ENCODE results near the gene KRT6C.

The KRT6C gene

GRCh38 chr12:52439420-52439819 lies 34.2 kb downstream of the KRT6C start:
- no peak for DNase-seq (ENCODE audit: low read depth)
- no peak for TF ChIP-seq CTCF (IDR thresholded peaks at IDR 0.05; ENCODE audit: insufficient read depth, low read depth, low read length, missing control alignments)
- H3K4me3 ChIP-seq (ENCODE audit: low read depth, low read length): no peak overlapping the region

DNA sequence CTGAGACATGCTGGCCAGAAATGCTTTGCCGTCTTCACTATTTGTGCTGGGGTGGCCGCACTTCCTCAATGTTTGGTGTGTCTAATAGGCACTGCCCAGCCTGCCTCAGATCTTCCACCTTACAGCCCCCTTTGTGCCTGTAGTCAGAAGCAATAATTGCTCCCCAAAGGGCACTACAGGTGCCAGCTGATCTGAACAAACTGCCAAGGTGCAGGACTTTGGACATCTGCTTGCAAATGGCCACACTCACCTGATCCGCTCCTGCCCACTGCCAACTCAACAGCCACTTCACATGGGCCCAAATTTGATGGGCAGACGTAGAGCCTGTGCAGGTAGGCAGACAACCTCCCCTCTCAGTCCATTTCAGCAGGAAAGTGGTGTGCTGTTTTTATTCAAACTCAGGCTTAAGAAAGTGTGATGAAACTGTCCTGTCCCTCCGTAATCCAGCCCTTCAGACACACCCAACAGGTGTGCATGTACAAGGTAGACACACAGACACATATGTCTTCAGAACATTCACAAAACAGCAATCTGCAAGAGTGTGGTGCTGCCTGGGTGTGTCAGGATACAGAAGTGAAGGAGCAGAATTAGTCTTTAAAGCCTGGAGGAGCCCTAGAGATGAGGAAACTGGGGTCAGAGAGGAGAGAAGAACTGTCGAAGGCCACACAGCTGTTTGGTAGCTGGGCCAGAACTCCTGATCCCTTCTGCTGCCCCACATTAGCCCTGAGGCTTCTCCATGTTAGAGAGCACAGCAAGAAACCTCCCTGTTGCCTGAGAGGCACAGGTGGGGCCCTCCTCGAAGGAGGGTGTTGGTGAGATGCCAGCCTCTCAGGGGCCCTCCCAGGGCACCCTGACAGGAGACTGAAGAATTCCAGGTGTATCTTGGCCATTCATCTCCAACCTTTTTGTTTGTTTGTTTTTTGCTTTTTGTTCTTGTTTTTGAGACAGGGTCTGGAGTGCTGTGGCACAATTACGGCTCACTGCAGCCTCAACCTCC lies 35.0 kb downstream of the KRT6C start:
- no peak for TF ChIP-seq CTCF (IDR thresholded peaks at IDR 0.05; ENCODE audit: insufficient read depth, low read depth, low read length, missing control alignments)
- DNase-seq (ENCODE audit: low read depth): no peak
- H3K4me3 ChIP-seq (ENCODE audit: low read depth, low read length): no peak overlapping the region

GRCh38 chr12:52437508-52437907 lies 36.1 kb downstream of the KRT6C start:
- no peak for DNase-seq (ENCODE audit: low read depth)
- H3K4me3 ChIP-seq (ENCODE audit: low read depth, low read length): no peak overlapping the region
- no peak for TF ChIP-seq CTCF (IDR thresholded peaks at IDR 0.05; ENCODE audit: insufficient read depth, low read depth, low read length, missing control alignments)

DNA sequence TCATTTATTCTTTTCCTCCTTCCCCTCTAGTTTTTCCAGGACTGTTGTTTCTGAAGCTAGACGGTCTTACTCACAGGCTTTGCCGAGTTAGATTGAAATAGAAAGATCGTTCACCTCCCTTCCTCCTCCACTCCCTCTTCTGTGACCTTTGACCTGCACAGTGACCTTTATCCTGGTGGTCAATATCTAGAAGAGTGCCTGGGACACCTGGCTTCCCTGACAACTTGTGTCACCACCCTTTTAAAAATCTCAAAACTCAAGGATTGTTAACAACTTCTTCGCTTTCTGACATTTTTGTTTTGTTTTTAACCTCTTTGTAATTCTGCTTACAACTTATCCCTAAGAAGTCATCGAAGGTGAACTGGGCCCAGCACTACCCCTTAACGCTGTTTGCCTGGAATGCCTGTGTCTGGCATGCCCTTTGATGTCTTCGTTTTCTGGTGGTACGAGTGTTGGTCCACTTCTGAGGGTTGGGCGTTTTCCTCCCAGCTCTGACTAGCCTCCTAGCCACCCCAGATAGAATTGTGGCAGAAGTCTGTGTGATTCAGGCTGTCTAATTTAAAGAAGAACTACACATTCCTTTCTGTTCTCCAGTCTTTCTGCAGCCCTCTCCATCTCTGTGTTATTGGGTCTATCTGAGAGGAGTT lies 36.7 kb downstream of the KRT6C start:
- no peak for TF ChIP-seq CTCF (IDR thresholded peaks at IDR 0.05; ENCODE audit: insufficient read depth, low read depth, low read length, missing control alignments)
- no peak overlapping the region for H3K4me3 ChIP-seq (ENCODE audit: low read depth, low read length)
- no peak for DNase-seq (ENCODE audit: low read depth)

GRCh38 chr12:52436000-52436827 lies 37.4 kb downstream of the KRT6C start:
- H3K4me3 ChIP-seq (ENCODE audit: low read depth, low read length): no peak overlapping the region
- DNase-seq (ENCODE audit: low read depth): no peak
- no peak for TF ChIP-seq CTCF (IDR thresholded peaks at IDR 0.05; ENCODE audit: insufficient read depth, low read depth, low read length, missing control alignments)

GRCh38 chr12:52435659-52435999 lies 38.0 kb downstream of the KRT6C start:
- TF ChIP-seq CTCF (IDR thresholded peaks at IDR 0.05; ENCODE audit: insufficient read depth, low read depth, low read length, missing control alignments): no peak
- H3K4me3 ChIP-seq (ENCODE audit: low read depth, low read length): no peak overlapping the region
- no peak for DNase-seq (ENCODE audit: low read depth)
